K562 (cell line): ENCODE results near the gene TFEB. TPM values are rescaled to one million over a fixed set of nuclear protein-coding genes. Genes with fewer than 3 reads are reported as not detected.

ENCODE experiments used
- ATF1 ChIP-seq, 2 experiments: fragments of 450-650 bp in 1 of 2; IDR thresholded peaks; 2 replicates each; pipeline ENCODE4 v1.6.1; 2016; ENCODE audit warnings: missing compliant biosample characterization in 1 of 2, missing genetic modification characterization in 1 of 2
- ATF7 ChIP-seq: fragments of 450-650 bp; IDR thresholded peaks from 2 replicates; pipeline ENCODE4 v1.7.1; 2014; ENCODE audit warnings: mild to moderate bottlenecking, moderate library complexity
- CTBP1 ChIP-seq: fragments of 450-650 bp; IDR thresholded peaks from 2 replicates; pipeline ENCODE4 v1.6.1; 2016; ENCODE audit warnings: borderline replicate concordance
- MEF2D ChIP-seq: conservative IDR thresholded peaks from 2 replicates; pipeline ENCODE4 v1.6.1; 2016; ENCODE audit warnings: low read depth, missing genetic modification characterization, missing compliant biosample characterization
- NRF1 ChIP-seq, 2 experiments: fragments of 450-650 bp; IDR thresholded peaks in 1 of 2; conservative IDR thresholded peaks in 1 of 2; 2 replicates each; pipeline ENCODE4 v1.6.1; 2014; ENCODE audit warnings: mild to moderate bottlenecking in 2 of 2
- RB1 ChIP-seq: fragments of 450-650 bp; IDR thresholded peaks from 2 replicates; pipeline ENCODE4 v1.6.1; 2017; ENCODE audit warnings: low read depth, mild to moderate bottlenecking
- RBM34 ChIP-seq: fragments of 200-400 bp; formaldehyde crosslinking; IDR thresholded peaks from 2 replicates; pipeline ENCODE4 v1.6.1; 2018; ENCODE audit warnings: low read length, borderline replicate concordance; ENCODE audit not compliant: insufficient read depth
- STAG1 ChIP-seq: sonication (generic); formaldehyde crosslinking; IDR thresholded peaks from 2 replicates; pipeline ENCODE4 v1.5.0; 2020; ENCODE audit warnings: missing genetic modification reagents, borderline replicate concordance
- STAT5A ChIP-seq: IDR thresholded peaks from 2 replicates; pipeline ENCODE4 v1.6.1; 2012; ENCODE audit warnings: low read length, inconsistent platforms, borderline replicate concordance
- TEAD1 ChIP-seq, 2 experiments: fragments of 450-650 bp in 1 of 2; sonication (generic) in 1 of 2; formaldehyde crosslinking; IDR thresholded peaks; 2 replicates each; pipeline versions ENCODE4 v1.4.0 to v1.8.0; 2020 to 2022; ENCODE audit warnings: mild to moderate bottlenecking in 2 of 2, missing genetic modification reagents in 1 of 2
- U2AF1 ChIP-seq: fragments of 200-400 bp; formaldehyde crosslinking; optimal IDR thresholded peaks from 2 replicates; pipeline ENCODE3; 2017; ENCODE audit warnings: mild to moderate bottlenecking, low read depth, low read length, moderate library complexity
- XRCC5 ChIP-seq: fragments of 200-400 bp; formaldehyde crosslinking; IDR thresholded peaks from 2 replicates; pipeline ENCODE4 v1.6.1; 2017; ENCODE audit warnings: low read depth, mild to moderate bottlenecking, low read length
- ZNF3 ChIP-seq: fragments of 250-450 bp; sonication (Bioruptor Pico); IDR thresholded peaks from 2 replicates; pipeline ENCODE4 v1.5.0; 2021; ENCODE audit warnings: mild to moderate bottlenecking, moderate library complexity
- ZNF644 ChIP-seq: fragments of 200-800 bp; sonication (Bioruptor generic); IDR thresholded peaks from 2 replicates; pipeline ENCODE4 v1.6.1; 2016; ENCODE audit warnings: low read depth, missing genetic modification characterization, missing compliant biosample characterization
- polyA plus RNA-seq, 8 experiments: library from polyadenylated mRNA; depleted of rRNA in 4 of 8; stranded (reverse) in 5 of 8; unstranded in 3 of 8; fragments of >200 nt; fragmentation: Nextera tagmentation in 2 of 8; fragmentation: Illumina TruSeq in 1 of 8; extraction: Ambion mirVana in 2 of 8; extraction: Trizol in 1 of 8; gene quantifications; 2 replicates each; pipeline versions ENCODE4 v1.2.1 to v1.2.3, GENCODE V29; 2011 to 2014; ENCODE audit warnings: inconsistent platforms in 1 of 8, missing spikeins in 1 of 8
- total RNA-seq, 7 experiments: library from RNA; depleted of rRNA in 6 of 7; stranded (reverse); fragments of >200 nt in 6 of 7; fragmentation: Illumina TruSeq in 2 of 7; extraction: Trizol in 2 of 7; gene quantifications; 2 replicates each; pipeline versions ENCODE4 v1.2.1 to v1.2.3, GENCODE V29; 2011 to 2021; ENCODE audit warnings: low replicate concordance in 1 of 7
- TF ChIP-seq, protein P1 (sequence below), 2 experiments: IDR thresholded peaks in 1 of 2; conservative IDR thresholded peaks in 1 of 2; 2 replicates each; pipeline ENCODE4 v1.6.1; 2016; ENCODE audit warnings: low read depth in 2 of 2, mild to moderate bottlenecking in 1 of 2, missing compliant biosample characterization in 1 of 2, missing genetic modification characterization in 1 of 2, moderate library complexity in 1 of 2
- TF ChIP-seq, protein P2 (sequence below): fragments of 450-650 bp; formaldehyde crosslinking; IDR thresholded peaks from 2 replicates; pipeline ENCODE4 v1.4.0; 2020; ENCODE audit warnings: mild to moderate bottlenecking, moderate library complexity
- TF ChIP-seq, protein P3 (sequence below), 3 experiments: fragments of 200-800 bp in 1 of 3; sonication (Bioruptor generic) in 1 of 3; sonication (generic) in 1 of 3; formaldehyde crosslinking in 1 of 3; IDR thresholded peaks; 2 replicates each; pipeline versions ENCODE4 v1.6.1 to v1.8.0; 2016 to 2022; ENCODE audit warnings: mild to moderate bottlenecking in 2 of 3, missing compliant biosample characterization in 2 of 3, missing genetic modification characterization in 2 of 3, missing genetic modification reagents in 1 of 3
- TF ChIP-seq, protein P4 (sequence below), 3 experiments: IDR thresholded peaks in 2 of 3; conservative IDR thresholded peaks in 1 of 3; 2 replicates each; pipeline ENCODE4 v1.5.1; 2011 to 2012; ENCODE audit warnings: low read length in 3 of 3, mild to moderate bottlenecking in 3 of 3, control low read depth in 2 of 3, improper control_type of control experiment in 1 of 3, inconsistent platforms in 1 of 3, low read depth in 1 of 3, mixed read lengths in 1 of 3, moderate library complexity in 1 of 3; ENCODE audit not compliant: insufficient read depth in 2 of 3

TFEB gene
- total and polyA plus RNA-seq, 9 of the 15 experiments (the other 6 are each of a cell fraction or from before 2014, with no cell fraction given), result 0.04 to 4.7 (median 2.0) TPM

DNA sequence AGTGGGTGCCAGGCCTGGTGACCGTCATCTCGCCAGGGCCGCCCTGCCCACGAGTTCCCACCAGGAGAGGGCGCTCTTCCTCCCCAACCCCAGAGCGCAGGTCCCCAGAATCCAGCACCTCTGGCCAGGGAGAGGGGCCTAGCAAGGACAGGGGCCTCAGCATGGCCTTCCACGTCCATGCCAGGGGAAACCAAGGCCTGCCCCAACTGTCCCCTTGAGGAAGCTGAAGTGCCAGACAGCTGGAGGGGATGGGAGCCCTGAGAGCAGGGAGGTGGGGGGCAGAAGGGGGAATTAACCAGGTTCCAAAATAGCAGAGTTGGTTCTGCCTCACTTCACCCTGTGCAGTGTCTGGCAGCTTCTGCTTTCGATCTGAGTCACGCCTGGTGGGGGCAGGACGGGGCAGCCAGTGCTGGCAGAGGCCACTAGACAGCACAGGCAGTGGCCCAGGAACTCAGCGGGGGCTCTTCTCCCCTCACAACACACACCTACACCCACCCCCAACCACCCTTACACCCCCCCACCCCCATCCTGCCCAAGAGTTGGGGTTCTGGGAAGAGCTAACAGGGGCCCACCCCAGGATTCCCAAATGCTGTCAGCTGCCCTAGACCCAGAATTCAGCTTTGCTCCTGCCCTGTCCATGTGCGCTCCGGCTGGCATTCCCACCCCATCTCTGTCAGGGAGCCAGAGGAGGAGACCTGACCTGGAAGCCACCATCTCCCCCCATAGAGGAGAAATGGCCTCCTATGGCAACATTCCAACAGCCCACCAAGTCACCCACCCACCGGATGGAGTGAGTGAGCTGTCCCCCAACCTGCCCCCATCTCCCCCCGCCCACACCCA is 29.2 kb downstream of the TFEB start (continued):
- TF ChIP-seq, protein P1, sequence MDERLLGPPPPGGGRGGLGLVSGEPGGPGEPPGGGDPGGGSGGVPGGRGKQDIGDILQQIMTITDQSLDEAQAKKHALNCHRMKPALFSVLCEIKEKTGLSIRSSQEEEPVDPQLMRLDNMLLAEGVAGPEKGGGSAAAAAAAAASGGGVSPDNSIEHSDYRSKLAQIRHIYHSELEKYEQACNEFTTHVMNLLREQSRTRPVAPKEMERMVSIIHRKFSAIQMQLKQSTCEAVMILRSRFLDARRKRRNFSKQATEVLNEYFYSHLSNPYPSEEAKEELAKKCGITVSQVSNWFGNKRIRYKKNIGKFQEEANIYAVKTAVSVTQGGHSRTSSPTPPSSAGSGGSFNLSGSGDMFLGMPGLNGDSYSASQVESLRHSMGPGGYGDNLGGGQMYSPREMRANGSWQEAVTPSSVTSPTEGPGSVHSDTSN (CRISPR knock-in tag; IDR thresholded peaks at IDR 0.05; ENCODE audit: low read depth), result no peak
- TF ChIP-seq, protein P1 (tag; conservative IDR thresholded peaks at IDR 0.05; ENCODE audit: low read depth), result no peak
- no peak for TF ChIP-seq ZNF644 (tag)
- 0 out of 4 replicates have a peak, but pooled peaks of 1 of the 2 experiments have one; percentile 4 for TF ChIP-seq TEAD1 (CRISPR knock-in tag; IDR thresholded peaks at IDR 0.05)
- TF ChIP-seq XRCC5, result peak; percentile 78; the same call in 1 of the 2 replicates
- TF ChIP-seq ATF1 (CRISPR knock-in tag; IDR thresholded peaks at IDR 0.05), result no peak
- no peak for TF ChIP-seq ATF1 (tag; IDR thresholded peaks at IDR 0.05)
- TF ChIP-seq NRF1 (conservative IDR thresholded peaks at IDR 0.05 in 1 of 2, IDR thresholded peaks at IDR 0.05 in 1 of 2), result peak; percentile 40 to 48; a peak in 3 of 4 replicates
- no peak for TF ChIP-seq STAT5A
- TF ChIP-seq, protein P2, sequence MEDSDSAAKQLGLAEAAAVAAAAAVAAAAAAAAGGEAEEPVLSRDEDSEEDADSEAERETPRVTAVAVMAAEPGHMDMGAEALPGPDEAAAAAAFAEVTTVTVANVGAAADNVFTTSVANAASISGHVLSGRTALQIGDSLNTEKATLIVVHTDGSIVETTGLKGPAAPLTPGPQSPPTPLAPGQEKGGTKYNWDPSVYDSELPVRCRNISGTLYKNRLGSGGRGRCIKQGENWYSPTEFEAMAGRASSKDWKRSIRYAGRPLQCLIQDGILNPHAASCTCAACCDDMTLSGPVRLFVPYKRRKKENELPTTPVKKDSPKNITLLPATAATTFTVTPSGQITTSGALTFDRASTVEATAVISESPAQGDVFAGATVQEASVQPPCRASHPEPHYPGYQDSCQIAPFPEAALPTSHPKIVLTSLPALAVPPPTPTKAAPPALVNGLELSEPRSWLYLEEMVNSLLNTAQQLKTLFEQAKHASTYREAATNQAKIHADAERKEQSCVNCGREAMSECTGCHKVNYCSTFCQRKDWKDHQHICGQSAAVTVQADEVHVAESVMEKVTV (CRISPR knock-in tag), result peak; percentile 56; the same call in 1 of the 2 replicates
- no peak for TF ChIP-seq ZNF3
- TF ChIP-seq, protein P3, sequence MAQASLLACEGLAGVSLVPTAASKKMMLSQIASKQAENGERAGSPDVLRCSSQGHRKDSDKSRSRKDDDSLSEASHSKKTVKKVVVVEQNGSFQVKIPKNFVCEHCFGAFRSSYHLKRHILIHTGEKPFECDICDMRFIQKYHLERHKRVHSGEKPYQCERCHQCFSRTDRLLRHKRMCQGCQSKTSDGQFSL (CRISPR knock-in tag; IDR thresholded peaks at IDR 0.05), result no peak
- TF ChIP-seq, protein P3 (tag; IDR thresholded peaks at IDR 0.05), result peak in 1 of 2 experiments; percentile 30; a peak in 1 of 4 replicates
- peak; percentile 51; the same call in 1 of the 2 replicates for TF ChIP-seq CTBP1
- TF ChIP-seq, protein P4, sequence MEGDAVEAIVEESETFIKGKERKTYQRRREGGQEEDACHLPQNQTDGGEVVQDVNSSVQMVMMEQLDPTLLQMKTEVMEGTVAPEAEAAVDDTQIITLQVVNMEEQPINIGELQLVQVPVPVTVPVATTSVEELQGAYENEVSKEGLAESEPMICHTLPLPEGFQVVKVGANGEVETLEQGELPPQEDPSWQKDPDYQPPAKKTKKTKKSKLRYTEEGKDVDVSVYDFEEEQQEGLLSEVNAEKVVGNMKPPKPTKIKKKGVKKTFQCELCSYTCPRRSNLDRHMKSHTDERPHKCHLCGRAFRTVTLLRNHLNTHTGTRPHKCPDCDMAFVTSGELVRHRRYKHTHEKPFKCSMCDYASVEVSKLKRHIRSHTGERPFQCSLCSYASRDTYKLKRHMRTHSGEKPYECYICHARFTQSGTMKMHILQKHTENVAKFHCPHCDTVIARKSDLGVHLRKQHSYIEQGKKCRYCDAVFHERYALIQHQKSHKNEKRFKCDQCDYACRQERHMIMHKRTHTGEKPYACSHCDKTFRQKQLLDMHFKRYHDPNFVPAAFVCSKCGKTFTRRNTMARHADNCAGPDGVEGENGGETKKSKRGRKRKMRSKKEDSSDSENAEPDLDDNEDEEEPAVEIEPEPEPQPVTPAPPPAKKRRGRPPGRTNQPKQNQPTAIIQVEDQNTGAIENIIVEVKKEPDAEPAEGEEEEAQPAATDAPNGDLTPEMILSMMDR (IDR thresholded peaks at IDR 0.05 in 2 of 3, conservative IDR thresholded peaks at IDR 0.05 in 1 of 3; ENCODE audit: insufficient read depth in 2 of 3, low read depth in 1 of 3, low read length in 3 of 3), result peak; percentile 86 to 93 (median 90)
- peak; percentile 74; the same call in 1 of the 2 replicates for TF ChIP-seq STAG1
- TF ChIP-seq RB1, result peak; percentile 73; the same call in 1 of the 2 replicates
- no peak for TF ChIP-seq U2AF1
- no peak for TF ChIP-seq MEF2D (tag)
- TF ChIP-seq RBM34, result no peak
- TF ChIP-seq ATF7, result peak; percentile 42; the same call in 1 of the 2 replicates
